Neuronal stem cell (in vitro differentiated cells): ENCODE measurements around the gene SPATA9.

Experiments
- DNase-seq: peaks from one replicate; pipeline ENCODE4 v3.0.0-alpha.2; 2013; ENCODE audit warnings: low spot score
- H2AFZ ChIP-seq: one replicate; pipeline ENCODE4 v1.6.1; 2013; ENCODE audit warnings: mild to moderate bottlenecking, low read length, inconsistent platforms
- H2AK5ac ChIP-seq: 2 replicates; pipeline ENCODE4 v1.6.1; 2013; ENCODE audit warnings: low read depth, mild to moderate bottlenecking, inconsistent platforms, low read length, moderate library complexity, mixed read lengths
- H2BK120ac ChIP-seq: 2 replicates; pipeline ENCODE4 v1.6.1; 2013; ENCODE audit warnings: low read depth, mild to moderate bottlenecking, inconsistent platforms, low read length, moderate library complexity, mixed read lengths
- H2BK12ac ChIP-seq: one replicate; pipeline ENCODE4 v1.6.1; 2013; ENCODE audit warnings: low read length, inconsistent platforms
- H2BK15ac ChIP-seq: 2 replicates; pipeline ENCODE4 v1.6.1; 2013; ENCODE audit warnings: mild to moderate bottlenecking, low read length, inconsistent platforms, mixed read lengths
- H2BK5ac ChIP-seq: one replicate; pipeline ENCODE4 v1.6.1; 2013; ENCODE audit warnings: inconsistent platforms, mild to moderate bottlenecking, low read length, moderate library complexity
- H3K14ac ChIP-seq: one replicate; pipeline ENCODE4 v1.6.1; 2013; ENCODE audit warnings: low read length, inconsistent platforms
- H3K18ac ChIP-seq: 2 replicates; pipeline ENCODE4 v1.6.1; 2013; ENCODE audit warnings: low read length, inconsistent platforms
- H3K23ac ChIP-seq: 2 replicates; pipeline ENCODE4 v1.6.1; 2013; ENCODE audit warnings: low read depth, mild to moderate bottlenecking, mixed read lengths, low read length, inconsistent platforms; ENCODE audit not compliant: poor library complexity
- H3K27ac ChIP-seq: replicated peaks from 3 replicates; pipeline ENCODE4 v1.5.1; 2013; ENCODE audit warnings: low read length, inconsistent platforms
- H3K27me3 ChIP-seq, 3 experiments: 2 replicates each; pipeline ENCODE4 v1.6.1; 2013; ENCODE audit warnings: low read length in 3 of 3, mild to moderate bottlenecking in 2 of 3, inconsistent platforms in 1 of 3, low read depth in 1 of 3, mixed read lengths in 1 of 3, moderate library complexity in 1 of 3; ENCODE audit not compliant: control insufficient read depth in 3 of 3, insufficient read depth in 3 of 3
- H3K36me3 ChIP-seq, 2 donors: replicated peaks in 1 of 2; 2 replicates each; pipeline ENCODE4 v1.6.1; 2013; ENCODE audit warnings: low read length in 2 of 2; ENCODE audit not compliant: control insufficient read depth in 2 of 2, insufficient read depth in 2 of 2
- H3K4ac ChIP-seq: 2 replicates; pipeline ENCODE4 v1.6.1; 2013; ENCODE audit warnings: inconsistent platforms, mild to moderate bottlenecking, low read length, moderate library complexity
- H3K4me1 ChIP-seq, 2 donors: 1 replicate in 1 of 2; 2 replicates in 1 of 2; pipeline ENCODE4 v1.6.1; 2013; ENCODE audit warnings: low read length in 2 of 2, low read depth in 1 of 2; ENCODE audit not compliant: control insufficient read depth in 2 of 2, insufficient read depth in 1 of 2
- H3K4me2 ChIP-seq: one replicate; pipeline ENCODE4 v1.6.1; 2013; ENCODE audit warnings: mild to moderate bottlenecking, low read length, inconsistent platforms; ENCODE audit not compliant: insufficient read depth, poor library complexity, severe bottlenecking
- H3K4me3 ChIP-seq, 2 donors: 2 replicates each; pipeline ENCODE4 v1.5.1; 2013; ENCODE audit warnings: low read length in 2 of 2, mild to moderate bottlenecking in 2 of 2, inconsistent platforms in 1 of 2, moderate library complexity in 1 of 2
- H3K79me1 ChIP-seq: one replicate; pipeline ENCODE4 v1.6.1; 2013; ENCODE audit warnings: low read depth, mild to moderate bottlenecking, inconsistent platforms, low read length, moderate library complexity
- H3K9ac ChIP-seq: one replicate; pipeline ENCODE4 v1.6.1; 2013; ENCODE audit warnings: mild to moderate bottlenecking, low read depth, low read length, inconsistent platforms; ENCODE audit not compliant: poor library complexity
- H3K9me3 ChIP-seq, 2 donors: replicated peaks in 1 of 2; 2 replicates each; pipeline versions ENCODE3 to v1.6.1; 2013; ENCODE audit warnings: low read length in 2 of 2, mild to moderate bottlenecking in 2 of 2, inconsistent platforms in 1 of 2, low read depth in 1 of 2, mixed read lengths in 1 of 2, moderate library complexity in 1 of 2; ENCODE audit not compliant: control insufficient read depth in 2 of 2, insufficient read depth in 1 of 2
- H4K8ac ChIP-seq: one replicate; pipeline ENCODE4 v1.6.1; 2013; ENCODE audit warnings: low read depth, mild to moderate bottlenecking, inconsistent platforms, low read length, moderate library complexity
- H4K91ac ChIP-seq: one replicate; pipeline ENCODE4 v1.6.1; 2013; ENCODE audit warnings: low read length, low read depth, mild to moderate bottlenecking, inconsistent platforms; ENCODE audit not compliant: poor library complexity
- WGBS, 2 donors: extraction: QIAGEN DNeasy Blood & Tissue Kit; methylation state at CpG; one replicate each; pipeline ENCODE4 v1.1.7; 2013; ENCODE audit warnings: missing lambda C conversion rate in 2 of 2, mixed read lengths in 1 of 2; ENCODE audit not compliant: insufficient read length in 2 of 2, insufficient replicate concordance in 1 of 2; ENCODE audit errors: extremely low coverage in 2 of 2; 5-methylcytosine and 5-hydroxymethylcytosine counted together

Gene SPATA9

GRCh38 chr5:95620030-95620869 is 62.5 kb downstream of the SPATA9 start, which contains the start of gene GPR150:
TSS of gene GPR150 (plus strand) at chr5:95620087. CDS start at chr5:95620276, 189 bp downstream.
- Histone ChIP-seq H3K79me1 (no peaks in the 10 kb centered on the region), H3K4me1 (peaks cover 4 to 7% of the 10 kb centered on the region in 2 donors), H3K9ac (peak within 1 kb of the TSS; percentile 90), H3K27ac (no peak within 1 kb of the TSS), H2BK12ac (peak within 1 kb of the TSS; percentile 66), H3K4ac (peak within 1 kb of the TSS; percentile 61), H3K18ac (peak within 1 kb of the TSS; percentile 96), H2BK5ac (peak within 1 kb of the TSS; percentile 27), H3K4me3 (peak within 1 kb of the TSS; percentile 48 to 82), H3K23ac (peak within 1 kb of the TSS; percentile 44), H2AFZ (peak within 1 kb of the TSS; percentile 100), H3K9me3 (peaks cover 0 to 8% of the 10 kb centered on the region in 2 donors), H4K8ac (no peak within 1 kb of the TSS), H2AK5ac (no peak within 1 kb of the TSS), H3K14ac (peak within 1 kb of the TSS; percentile 91), H4K91ac (peak within 1 kb of the TSS; percentile 54), H2BK15ac (peak within 1 kb of the TSS; percentile 92), H2BK120ac (peak within 1 kb of the TSS; percentile 83), H3K36me3 (no peaks in the 10 kb centered on the region), H3K27me3 (peaks cover 13 to 84% (median 42%) of the 10 kb centered on the region in 3 experiments), H3K4me2 (peak within 1 kb of the TSS; percentile 98)
- WGBS, 2 donors, result no CpG with 5 or more reads among the region's 85 CpGs
- peak; percentile 30 for DNase-seq

- H3K9me3 ChIP-seq, result peaks cover 0 to 8% of the 10 kb centered on the region in 2 donors
- no peaks in the 10 kb centered on the region for H3K79me1 ChIP-seq
- H2BK5ac ChIP-seq, result no peak overlapping the region
- H3K4ac ChIP-seq, result no peak overlapping the region
- H3K14ac ChIP-seq, result no peak overlapping the region
- DNase-seq, result no peak
- peaks cover 13 to 78% (median 42%) of the 10 kb centered on the region in 3 experiments for H3K27me3 ChIP-seq
- H2BK120ac ChIP-seq, result no peak overlapping the region
- H4K8ac ChIP-seq, result no peak overlapping the region
- peak overlapping the region; percentile 65 for H2BK15ac ChIP-seq
- H3K18ac ChIP-seq, result peak overlapping the region; percentile 3
- no peak overlapping the region for H2AK5ac ChIP-seq
- H3K27ac ChIP-seq, result no peak overlapping the region
- peak overlapping the region; percentile 48 to 82 for H3K4me3 ChIP-seq
- peaks cover 4 to 7% of the 10 kb centered on the region in 2 donors for H3K4me1 ChIP-seq
- peak overlapping the region; percentile 98 for H3K4me2 ChIP-seq
- H3K36me3 ChIP-seq, result no peaks in the 10 kb centered on the region
- peak overlapping the region; percentile 44 for H3K23ac ChIP-seq
- peak overlapping the region; percentile 27 for H3K9ac ChIP-seq
- H2BK12ac ChIP-seq, result no peak overlapping the region
- no CpG with 5 or more reads among the region's 19 CpGs for WGBS, 2 donors
- peak overlapping the region; percentile 100 for H2AFZ ChIP-seq
- H4K91ac ChIP-seq, result no peak overlapping the region
Observed at GRCh38 chr5:95619514-95620029, 63.2 kb downstream of the SPATA9 start.

- Histone ChIP-seq H3K27me3 (peaks cover 13 to 74% (median 42%) of the 10 kb centered on the region in 3 experiments), H3K4me3 (no peak overlapping the region)
Observed at GRCh38 chr5:95619096-95619495, 63.7 kb downstream of the SPATA9 start.

GRCh38 chr5:95617057-95617456 is 65.7 kb downstream of the SPATA9 start:
- H3K4me3 ChIP-seq, result no peak overlapping the region
- no peak overlapping the region for H2AK5ac ChIP-seq
- H3K4me2 ChIP-seq, result no peak overlapping the region
- peaks cover 2 to 12% of the 10 kb centered on the region in 2 donors for H3K9me3 ChIP-seq
- no peak overlapping the region for H2BK120ac ChIP-seq
- H3K18ac ChIP-seq, result no peak overlapping the region
- H4K91ac ChIP-seq, result no peak overlapping the region
- H3K27ac ChIP-seq, result no peak overlapping the region
- no peaks in the 10 kb centered on the region for H3K36me3 ChIP-seq
- H2BK5ac ChIP-seq, result no peak overlapping the region
- DNase-seq, result no peak
- H3K23ac ChIP-seq, result no peak overlapping the region
- no peak overlapping the region for H3K9ac ChIP-seq
- WGBS, 2 donors, result no CpG with 5 or more reads among the region's 5 CpGs
- no peak overlapping the region for H2AFZ ChIP-seq
- H2BK12ac ChIP-seq, result no peak overlapping the region
- H3K27me3 ChIP-seq, result peaks cover 13 to 53% (median 35%) of the 10 kb centered on the region in 3 experiments
- no peaks in the 10 kb centered on the region for H3K79me1 ChIP-seq
- no peak overlapping the region for H3K4ac ChIP-seq
- H2BK15ac ChIP-seq, result no peak overlapping the region
- H3K14ac ChIP-seq, result no peak overlapping the region
- H3K4me1 ChIP-seq, result peaks cover 4 to 7% of the 10 kb centered on the region in 2 donors
- H4K8ac ChIP-seq, result no peak overlapping the region

More at GRCh38 chr5:95619096-95619495, 63.7 kb downstream of the SPATA9 start:
- Histone ChIP-seq H2BK15ac (no peak overlapping the region), H2BK120ac (no peak overlapping the region), H3K18ac (no peak overlapping the region), H2BK5ac (no peak overlapping the region), H2BK12ac (no peak overlapping the region), H3K36me3 (no peaks in the 10 kb centered on the region), H3K4me2 (no peak overlapping the region), H4K91ac (no peak overlapping the region), H3K4ac (no peak overlapping the region), H3K9ac (no peak overlapping the region), H3K4me1 (peaks cover 4 to 7% of the 10 kb centered on the region in 2 donors), H3K79me1 (no peaks in the 10 kb centered on the region), H3K27ac (no peak overlapping the region), H2AFZ (no peak overlapping the region), H3K23ac (no peak overlapping the region), H4K8ac (no peak overlapping the region), H3K9me3 (peaks cover 0 to 8% of the 10 kb centered on the region in 2 donors), H3K14ac (no peak overlapping the region), H2AK5ac (no peak overlapping the region)
- WGBS, 2 donors, result no CpG with 5 or more reads among the region's 4 CpGs
- DNase-seq, result no peak
